A673 (cell line): Measurements from ENCODE around the gene CIROP.
A peak's percentile ranks its signal among the peaks of the same experiment; 100 is the strongest.

ENCODE experiments used
- CTCF ChIP-seq: fragments of 300-800, 200-600 bp; sonication (generic); conservative IDR thresholded peaks from 2 replicates; pipeline ENCODE4 v1.5.1; 2017; ENCODE audit warnings: low read depth, mild to moderate bottlenecking, antibody characterized with exemption, low read length, moderate library complexity, mixed read lengths
- EZH2 ChIP-seq: fragments of 200-600 bp; sonication (generic); IDR thresholded peaks from 2 replicates; pipeline ENCODE4 v1.6.1; 2017; ENCODE audit warnings: borderline replicate concordance, low read depth, mild to moderate bottlenecking, mixed read lengths, antibody characterized with exemption, low read length; ENCODE audit not compliant: poor library complexity, severe bottlenecking

DNA sequence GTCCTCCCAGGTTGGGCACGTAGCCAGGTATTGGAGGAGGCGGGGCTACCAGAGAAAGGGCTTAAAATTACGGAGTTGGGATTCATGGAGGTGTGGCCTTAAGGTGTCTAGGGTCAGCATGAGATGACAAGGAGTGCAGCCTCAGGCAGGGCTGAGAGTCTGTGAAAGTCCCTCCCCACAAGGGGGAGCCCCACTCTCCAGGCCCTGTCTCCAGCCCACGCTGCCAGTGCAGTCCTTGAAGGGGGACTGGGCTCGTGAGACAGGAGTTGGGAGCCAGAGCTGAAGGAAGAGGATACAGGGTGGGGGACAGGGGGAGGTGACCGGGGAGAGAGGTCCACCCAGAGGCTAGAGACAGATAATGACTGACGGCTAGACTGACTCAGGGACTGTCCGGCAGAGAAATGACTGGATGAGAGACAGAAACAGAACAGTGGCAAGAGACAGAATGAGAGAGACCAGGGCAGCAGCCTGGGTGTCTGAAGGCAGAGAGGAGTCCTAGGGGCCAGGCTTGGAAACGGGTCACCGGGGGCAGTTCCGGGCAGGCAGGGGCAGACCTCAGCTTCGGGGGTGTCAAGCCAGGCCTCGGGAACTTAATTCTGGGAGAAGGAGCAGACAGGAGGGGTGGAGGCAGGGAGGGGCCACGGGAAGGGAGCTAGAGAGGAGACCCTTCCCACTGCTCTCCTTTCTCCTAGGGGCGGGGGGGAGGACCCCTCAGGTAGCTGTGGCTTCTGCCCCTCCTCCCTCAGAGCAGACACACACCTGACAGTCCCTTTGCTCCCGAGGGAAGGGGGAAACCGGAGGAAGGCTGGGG is 48.4 kb downstream of the CIROP start:
- TF ChIP-seq CTCF (peak; percentile 94), EZH2 (no peak)
